ENCODE measurements around the gene LZIC. TPM values are rescaled to one million over a fixed set of nuclear protein-coding genes. Genes with fewer than 3 reads are reported as not detected.

Gene LZIC
- total RNA-seq, 1 experiment from 2014 or later, result 37.9 TPM

DNA sequence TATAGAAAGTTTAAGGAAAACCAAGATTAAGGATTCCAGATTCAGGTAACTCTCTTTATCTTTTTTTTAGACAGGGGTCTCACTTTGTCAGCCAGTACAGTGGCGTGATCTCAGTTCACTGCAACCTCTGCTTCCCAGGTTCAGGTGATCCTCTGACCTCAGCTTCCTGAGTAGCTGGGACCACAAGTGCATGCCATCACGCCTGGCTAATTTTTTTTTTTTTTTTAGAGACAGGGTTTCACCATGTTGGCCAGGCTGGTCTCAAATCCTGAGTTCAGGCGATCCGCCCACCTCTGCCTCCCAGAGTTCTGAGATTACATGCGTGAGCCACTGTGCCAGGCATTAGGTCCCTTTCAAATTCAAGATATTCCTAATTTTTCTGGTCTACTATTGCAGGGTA, 15.9 kb downstream of the LZIC start:
- ChIA-PET CTCF (no interaction called here), POLR2A (no interaction called here)
- no TSS peak for BruUV-seq (replicated peaks)
- in situ Hi-C loops (cut with HindIII; ENCODE audit: low pct_unique_long_range_greater_than_20kb, low sequenced_read_pairs) (no loop called here), intact Hi-C loops (cut with micrococcal nuclease; ENCODE audit: unreplicated experiment) (no loop called here)
- Histone ChIP-seq H3K36me3 (ENCODE audit: control insufficient read depth, insufficient read depth, low read length) (no peaks in the 10 kb centered on the region), H3K27me3 (ENCODE audit: control insufficient read depth, insufficient read depth, low read length) (no peaks in the 10 kb centered on the region), H3K4me1 (ENCODE audit: control insufficient read depth, insufficient read depth, low read length) (no peaks in the 10 kb centered on the region), H3K9me3 (ENCODE audit: control insufficient read depth, insufficient read depth, low read depth, low read length) (no peaks in the 10 kb centered on the region), H3K27ac (ENCODE audit: low read length) (no peak overlapping the region), H3K4me3 (ENCODE audit: low read depth in 2 of 2, low read length in 2 of 2) (no peak overlapping the region)
- ATAC-seq, result no peak
- DNase-seq (ENCODE audit: low read depth, low spot score), result no peak
- TF ChIP-seq TCF7L2 (IDR thresholded peaks at IDR 0.05; ENCODE audit: low read depth, low read length) (no peak), SIN3A (IDR thresholded peaks at IDR 0.05; ENCODE audit: borderline replicate concordance, insufficient read depth, low read depth, low read length) (no peak), POLR2AphosphoS5 (IDR thresholded peaks at IDR 0.05; ENCODE audit: low read depth, low read length) (no peak)
- TF ChIP-seq, protein P1, sequence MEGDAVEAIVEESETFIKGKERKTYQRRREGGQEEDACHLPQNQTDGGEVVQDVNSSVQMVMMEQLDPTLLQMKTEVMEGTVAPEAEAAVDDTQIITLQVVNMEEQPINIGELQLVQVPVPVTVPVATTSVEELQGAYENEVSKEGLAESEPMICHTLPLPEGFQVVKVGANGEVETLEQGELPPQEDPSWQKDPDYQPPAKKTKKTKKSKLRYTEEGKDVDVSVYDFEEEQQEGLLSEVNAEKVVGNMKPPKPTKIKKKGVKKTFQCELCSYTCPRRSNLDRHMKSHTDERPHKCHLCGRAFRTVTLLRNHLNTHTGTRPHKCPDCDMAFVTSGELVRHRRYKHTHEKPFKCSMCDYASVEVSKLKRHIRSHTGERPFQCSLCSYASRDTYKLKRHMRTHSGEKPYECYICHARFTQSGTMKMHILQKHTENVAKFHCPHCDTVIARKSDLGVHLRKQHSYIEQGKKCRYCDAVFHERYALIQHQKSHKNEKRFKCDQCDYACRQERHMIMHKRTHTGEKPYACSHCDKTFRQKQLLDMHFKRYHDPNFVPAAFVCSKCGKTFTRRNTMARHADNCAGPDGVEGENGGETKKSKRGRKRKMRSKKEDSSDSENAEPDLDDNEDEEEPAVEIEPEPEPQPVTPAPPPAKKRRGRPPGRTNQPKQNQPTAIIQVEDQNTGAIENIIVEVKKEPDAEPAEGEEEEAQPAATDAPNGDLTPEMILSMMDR (IDR thresholded peaks at IDR 0.05), result no peak
- TF ChIP-seq, protein P2, sequence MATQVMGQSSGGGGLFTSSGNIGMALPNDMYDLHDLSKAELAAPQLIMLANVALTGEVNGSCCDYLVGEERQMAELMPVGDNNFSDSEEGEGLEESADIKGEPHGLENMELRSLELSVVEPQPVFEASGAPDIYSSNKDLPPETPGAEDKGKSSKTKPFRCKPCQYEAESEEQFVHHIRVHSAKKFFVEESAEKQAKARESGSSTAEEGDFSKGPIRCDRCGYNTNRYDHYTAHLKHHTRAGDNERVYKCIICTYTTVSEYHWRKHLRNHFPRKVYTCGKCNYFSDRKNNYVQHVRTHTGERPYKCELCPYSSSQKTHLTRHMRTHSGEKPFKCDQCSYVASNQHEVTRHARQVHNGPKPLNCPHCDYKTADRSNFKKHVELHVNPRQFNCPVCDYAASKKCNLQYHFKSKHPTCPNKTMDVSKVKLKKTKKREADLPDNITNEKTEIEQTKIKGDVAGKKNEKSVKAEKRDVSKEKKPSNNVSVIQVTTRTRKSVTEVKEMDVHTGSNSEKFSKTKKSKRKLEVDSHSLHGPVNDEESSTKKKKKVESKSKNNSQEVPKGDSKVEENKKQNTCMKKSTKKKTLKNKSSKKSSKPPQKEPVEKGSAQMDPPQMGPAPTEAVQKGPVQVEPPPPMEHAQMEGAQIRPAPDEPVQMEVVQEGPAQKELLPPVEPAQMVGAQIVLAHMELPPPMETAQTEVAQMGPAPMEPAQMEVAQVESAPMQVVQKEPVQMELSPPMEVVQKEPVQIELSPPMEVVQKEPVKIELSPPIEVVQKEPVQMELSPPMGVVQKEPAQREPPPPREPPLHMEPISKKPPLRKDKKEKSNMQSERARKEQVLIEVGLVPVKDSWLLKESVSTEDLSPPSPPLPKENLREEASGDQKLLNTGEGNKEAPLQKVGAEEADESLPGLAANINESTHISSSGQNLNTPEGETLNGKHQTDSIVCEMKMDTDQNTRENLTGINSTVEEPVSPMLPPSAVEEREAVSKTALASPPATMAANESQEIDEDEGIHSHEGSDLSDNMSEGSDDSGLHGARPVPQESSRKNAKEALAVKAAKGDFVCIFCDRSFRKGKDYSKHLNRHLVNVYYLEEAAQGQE (IDR thresholded peaks at IDR 0.05; ENCODE audit: insufficient read depth in 1 of 2, low read depth in 2 of 2, low read length in 1 of 2), result no peak

DNA sequence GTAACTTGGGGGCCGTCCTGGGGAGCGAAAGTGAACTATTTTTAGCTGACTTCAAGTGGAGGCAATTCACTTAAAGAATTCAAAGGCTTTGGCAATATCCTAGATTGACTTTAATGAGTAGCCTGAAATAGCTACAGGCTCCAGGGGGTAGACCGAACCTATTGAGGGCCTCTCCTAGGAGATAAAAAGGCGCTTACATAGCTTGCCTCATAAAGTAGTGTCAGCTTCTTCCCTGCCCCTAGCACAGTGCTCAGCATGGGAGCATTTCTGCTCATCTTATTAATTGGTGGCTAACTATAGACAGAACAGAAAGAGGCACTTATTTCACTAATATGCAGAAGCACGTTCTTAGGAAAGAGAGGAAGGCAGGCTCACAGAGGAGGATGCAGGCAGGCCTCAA, 20.8 kb downstream of the LZIC start:
- Histone ChIP-seq H3K4me3 (ENCODE audit: low read depth in 2 of 2, low read length in 2 of 2) (no peak overlapping the region), H3K4me1 (ENCODE audit: control insufficient read depth, insufficient read depth, low read length) (no peaks in the 10 kb centered on the region), H3K27ac (ENCODE audit: low read length) (no peak overlapping the region), H3K27me3 (ENCODE audit: control insufficient read depth, insufficient read depth, low read length) (no peaks in the 10 kb centered on the region), H3K36me3 (ENCODE audit: control insufficient read depth, insufficient read depth, low read length) (no peaks in the 10 kb centered on the region), H3K9me3 (ENCODE audit: control insufficient read depth, insufficient read depth, low read depth, low read length) (no peaks in the 10 kb centered on the region)
- in situ Hi-C loops (cut with HindIII; ENCODE audit: low pct_unique_long_range_greater_than_20kb, low sequenced_read_pairs), result no loop called here
- ATAC-seq (no peak), DNase-seq (ENCODE audit: low read depth, low spot score) (no peak)
- CTCF ChIA-PET, result no interaction called here
- intact Hi-C loops (cut with micrococcal nuclease; ENCODE audit: unreplicated experiment), result no loop called here
- POLR2A ChIA-PET, result no interaction called here
- BruUV-seq (replicated peaks), result no TSS peak
- TF ChIP-seq POLR2AphosphoS5 (IDR thresholded peaks at IDR 0.05; ENCODE audit: low read depth, low read length) (no peak), SIN3A (IDR thresholded peaks at IDR 0.05; ENCODE audit: borderline replicate concordance, insufficient read depth, low read depth, low read length) (no peak), TCF7L2 (IDR thresholded peaks at IDR 0.05; ENCODE audit: low read depth, low read length) (no peak)
- TF ChIP-seq, protein P1 (IDR thresholded peaks at IDR 0.05), result no peak
- TF ChIP-seq, protein P2 (IDR thresholded peaks at IDR 0.05; ENCODE audit: insufficient read depth in 1 of 2, low read depth in 2 of 2, low read length in 1 of 2), result no peak

Data from Panc1 (cell line).